ENCODE measurements around the gene TMEM253.

GRCh38 chr14:21084396-21084795 lies 16.5 kb upstream of the TMEM253 start:
- TF ChIP-seq CTCF (IDR thresholded peaks at IDR 0.05) (no peak), POLR2A (IDR thresholded peaks at IDR 0.05) (no peak)
